Measurements from ENCODE around the gene INSC. TPM values are rescaled to one million over a fixed set of nuclear protein-coding genes. Genes with fewer than 3 reads are reported as not detected.

The INSC gene
- total RNA-seq, 1 experiment from 2014 or later, result not detected

DNA sequence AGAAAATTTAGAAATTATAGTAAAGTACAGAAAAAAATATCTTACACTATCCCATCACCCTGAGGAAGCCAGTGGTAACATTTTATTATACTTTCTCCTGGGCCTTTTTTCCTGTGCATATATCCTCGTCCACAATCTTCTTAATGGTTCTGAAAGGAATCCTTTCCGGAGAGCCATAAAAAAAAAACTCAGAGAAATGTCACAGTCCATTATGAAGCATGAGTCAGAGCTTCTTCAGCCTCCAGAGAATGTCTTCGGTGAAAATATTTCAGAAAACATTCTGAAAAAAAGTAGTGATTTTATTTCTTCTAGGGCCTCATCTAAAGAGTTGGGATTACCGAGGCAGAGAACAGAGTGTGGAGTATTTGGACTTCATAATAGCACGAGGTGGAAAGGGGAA, 163.4 kb downstream of the INSC start:
- DNase-seq, result no peak
- Histone ChIP-seq H3K27me3 (no peaks in the 10 kb centered on the region), H3K27ac (no peak overlapping the region), H3K36me3 (no peaks in the 10 kb centered on the region), H3K4me1 (no peaks in the 10 kb centered on the region), H3K4me3 (no peak overlapping the region), H3K9me3 (replicated peaks) (no peaks in the 10 kb centered on the region)

GRCh38 chr11:15280393-15280792, 165.7 kb downstream of the INSC start:
- H3K9me3 ChIP-seq (replicated peaks), result no peaks in the 10 kb centered on the region
- no peak for DNase-seq
- H3K27me3 ChIP-seq, result no peaks in the 10 kb centered on the region; the same call in 1 of the 2 replicates
- H3K4me3 ChIP-seq, result no peak overlapping the region
- no peak overlapping the region for H3K27ac ChIP-seq
- H3K4me1 ChIP-seq, result no peaks in the 10 kb centered on the region
- H3K36me3 ChIP-seq, result no peaks in the 10 kb centered on the region

DNA sequence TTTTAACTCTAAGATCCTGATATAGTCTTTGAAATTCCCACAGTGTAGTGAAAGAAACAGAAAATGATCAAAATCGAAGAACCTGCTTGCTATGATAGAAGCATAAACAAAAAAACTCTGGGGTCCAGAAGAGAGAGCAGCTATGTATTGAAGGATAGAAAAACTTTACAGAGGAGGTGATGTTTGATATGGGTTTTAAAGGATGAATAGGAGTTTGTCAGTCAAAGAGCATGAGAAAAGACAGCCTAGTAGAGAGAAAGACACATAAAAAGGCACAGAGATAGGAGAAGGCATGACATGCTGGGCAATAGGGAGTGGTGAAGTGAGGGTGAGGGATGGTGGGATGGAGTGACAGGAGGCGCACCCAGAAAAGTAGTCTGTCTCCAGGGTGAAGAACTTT, 168.0 kb downstream of the INSC start:
- no peak overlapping the region for H3K27ac ChIP-seq
- no peak for DNase-seq
- H3K9me3 ChIP-seq (replicated peaks), result no peaks in the 10 kb centered on the region
- no peaks in the 10 kb centered on the region for H3K36me3 ChIP-seq
- H3K4me1 ChIP-seq, result no peaks in the 10 kb centered on the region
- no peaks in the 10 kb centered on the region; the same call in 1 of the 2 replicates for H3K27me3 ChIP-seq
- H3K4me3 ChIP-seq, result no peak overlapping the region

DNA sequence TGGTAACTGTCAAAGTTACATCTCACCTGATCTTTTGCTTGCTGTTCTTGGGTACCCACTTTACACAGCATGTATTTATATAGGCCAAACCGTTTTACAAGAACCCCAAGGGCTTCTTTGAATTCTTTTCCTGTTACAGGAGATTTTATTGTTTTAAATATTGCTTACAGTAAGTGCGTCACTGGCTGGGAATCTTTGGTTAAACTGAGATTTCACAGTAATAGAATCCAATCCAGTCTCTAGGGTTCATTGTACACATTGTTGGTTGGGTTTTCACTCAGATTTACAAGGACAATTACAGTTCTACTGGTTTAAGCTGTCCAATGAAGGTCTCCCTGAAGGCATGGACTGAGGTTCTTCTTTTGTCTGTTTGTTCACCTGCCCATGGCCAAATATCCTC, 171.7 kb downstream of the INSC start:
- DNase-seq, result no peak
- H3K4me3 ChIP-seq, result no peak overlapping the region
- no peak overlapping the region for H3K27ac ChIP-seq
- no peaks in the 10 kb centered on the region for H3K9me3 ChIP-seq (replicated peaks)
- H3K36me3 ChIP-seq, result no peaks in the 10 kb centered on the region
- no peaks in the 10 kb centered on the region; the same call in 1 of the 2 replicates for H3K27me3 ChIP-seq
- no peaks in the 10 kb centered on the region for H3K4me1 ChIP-seq

GRCh38 chr11:15288863-15289262, 174.1 kb downstream of the INSC start:
- Histone ChIP-seq H3K4me3 (no peak overlapping the region), H3K27me3 (no peaks in the 10 kb centered on the region; the same call in 1 of the 2 replicates), H3K27ac (no peak overlapping the region), H3K9me3 (replicated peaks) (no peaks in the 10 kb centered on the region; the same call in 1 of the 2 replicates), H3K36me3 (no peaks in the 10 kb centered on the region), H3K4me1 (no peaks in the 10 kb centered on the region; the same call in 1 of the 2 replicates)
- DNase-seq, result no peak

- Histone ChIP-seq H3K27ac (no peak overlapping the region), H3K4me1 (no peaks in the 10 kb centered on the region; the same call in 1 of the 2 replicates), H3K4me3 (no peak overlapping the region), H3K36me3 (no peaks in the 10 kb centered on the region), H3K27me3 (no peaks in the 10 kb centered on the region), H3K9me3 (replicated peaks) (no peaks in the 10 kb centered on the region; the same call in 1 of the 2 replicates)
- no peak for DNase-seq
Measured at GRCh38 chr11:15289723-15290122, 175.0 kb downstream of the INSC start.

- H3K4me1 ChIP-seq, result no peaks in the 10 kb centered on the region; the same call in 1 of the 2 replicates
- H3K27ac ChIP-seq, result no peak overlapping the region
- no peaks in the 10 kb centered on the region; the same call in 1 of the 2 replicates for H3K9me3 ChIP-seq (replicated peaks)
- DNase-seq, result no peak
- no peak overlapping the region for H3K4me3 ChIP-seq
- no peaks in the 10 kb centered on the region for H3K27me3 ChIP-seq
- no peaks in the 10 kb centered on the region for H3K36me3 ChIP-seq
Measured at GRCh38 chr11:15291885-15292284, 177.2 kb downstream of the INSC start.

GRCh38 chr11:15293975-15294620, 179.4 kb downstream of the INSC start:
- Histone ChIP-seq H3K27me3 (no peaks in the 10 kb centered on the region), H3K4me1 (no peaks in the 10 kb centered on the region; the same call in 1 of the 2 replicates), H3K9me3 (replicated peaks) (no peaks in the 10 kb centered on the region; the same call in 1 of the 2 replicates), H3K4me3 (no peak overlapping the region), H3K27ac (no peak overlapping the region), H3K36me3 (no peaks in the 10 kb centered on the region)
- DNase-seq, result no peak

DNA sequence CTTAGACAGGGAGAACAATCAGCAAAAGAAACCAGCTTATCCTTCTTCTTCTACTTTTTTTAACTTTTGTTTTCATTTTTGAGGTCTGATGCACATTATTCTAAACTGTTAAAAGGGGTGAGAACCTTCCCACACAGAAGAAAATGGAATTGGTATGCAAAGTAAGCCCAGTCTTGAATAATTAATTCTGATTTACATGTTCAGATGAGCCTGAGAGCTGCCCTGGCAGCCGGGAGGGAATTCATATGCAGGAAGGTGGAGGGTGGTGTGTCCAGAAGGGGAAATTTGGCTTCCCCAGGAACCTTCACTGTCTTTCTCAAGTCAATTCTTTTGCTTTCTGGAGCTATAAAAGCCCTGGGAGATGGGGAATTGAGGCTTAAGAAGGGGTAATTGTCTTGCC, 181.0 kb downstream of the INSC start:
- Histone ChIP-seq H3K27me3 (no peaks in the 10 kb centered on the region), H3K36me3 (no peaks in the 10 kb centered on the region), H3K4me3 (no peak overlapping the region), H3K4me1 (no peaks in the 10 kb centered on the region; the same call in 1 of the 2 replicates), H3K9me3 (replicated peaks) (no peaks in the 10 kb centered on the region; the same call in 1 of the 2 replicates), H3K27ac (no peak overlapping the region)
- no peak for DNase-seq

Other genes starting within 250 kb of the INSC start
- 12.1 and 17.5 TPM in 2 replicates for gene CYP2R1, start 222.7 kb upstream of the INSC start, total RNA-seq (2014; rRNA removed; shearing (Covaris generic))
- not detected in 2 replicates for gene CALCA, start 142.6 kb upstream of the INSC start, total RNA-seq (2014; rRNA removed; shearing (Covaris generic))
- gene CALCB, start 41.3 kb upstream of the INSC start, total RNA-seq (2014; rRNA removed; shearing (Covaris generic)), result not detected in 2 replicates

Data from SJCRH30 (cell line).